Stomach (tissue), 9 donors: ENCODE results near the gene GOLGA3. TPM values are rescaled to one million over a fixed set of nuclear protein-coding genes. Genes with fewer than 3 reads are reported as not detected.

Source experiments
- DNase-seq, 2 donors: peaks; one replicate each; pipeline versions ENCODE4 v3.0.0 to v3.0.0-alpha.2; 2013 to 2019
- H3K27ac ChIP-seq, 5 donors: fragments of 200-600 bp in 4 of 5; sonication (generic) in 4 of 5; one replicate each; pipeline ENCODE4 v1.5.1; 2013 to 2019; ENCODE audit warnings: mild to moderate bottlenecking in 1 of 5, moderate library complexity in 1 of 5
- H3K27me3 ChIP-seq, 3 donors: fragments of 200-600 bp; sonication (generic); one replicate each; pipeline ENCODE4 v1.5.1; 2017 to 2019; ENCODE audit warnings: mixed run types in 1 of 3
- H3K36me3 ChIP-seq, 4 donors: fragments of 200-600 bp; sonication (generic); 1 replicate in 3 of 4; 2 replicates in 1 of 4; pipeline ENCODE4 v1.5.1; 2016 to 2019
- H3K4me1 ChIP-seq, 4 donors: fragments of 200-600 bp; sonication (generic); one replicate each; pipeline ENCODE4 v1.5.1; 2016 to 2019
- H3K4me3 ChIP-seq, 4 donors: fragments of 200-600 bp; sonication (generic) in 3 of 4; one replicate each; pipeline ENCODE4 v1.5.1; 2016 to 2019; ENCODE audit warnings: mild to moderate bottlenecking in 1 of 4
- H3K9me3 ChIP-seq, 4 donors: fragments of 200-600 bp; sonication (generic); one replicate each; pipeline ENCODE4 v1.5.1; 2016 to 2019
- EP300 ChIP-seq: sonication (generic); formaldehyde crosslinking; IDR thresholded peaks from one replicate; pipeline ENCODE4 v1.6.1; 2017; ENCODE audit warnings: antibody characterized with exemption
- POLR2A ChIP-seq, 4 donors: fragments of 450-650 bp; IDR thresholded peaks; one replicate each; pipeline ENCODE4 v1.6.1; 2016; ENCODE audit warnings: antibody characterized with exemption in 4 of 4, control low read depth in 2 of 4, mild to moderate bottlenecking in 1 of 4, moderate library complexity in 1 of 4
- POLR2AphosphoS5 ChIP-seq, 3 donors: sonication (generic); formaldehyde crosslinking; IDR thresholded peaks; one replicate each; pipeline ENCODE4 v1.6.1; 2016; ENCODE audit warnings: antibody characterized with exemption in 3 of 3
- WGBS, 5 donors: extraction: QIAGEN DNeasy Blood & Tissue Kit in 3 of 5; methylation state at CpG; one replicate each; pipeline versions ENCODE4 v1.1.5 to v1.1.7; 2013 to 2018; 5-methylcytosine and 5-hydroxymethylcytosine counted together
- intact Hi-C: fragments of 100-400 bp; cut with DNase I; formaldehyde crosslinking; loops from one replicate; pipeline ENCODE4 v1.15.1; 2023; ENCODE audit warnings: low total_unique reads
- polyA plus RNA-seq, 3 donors: library from polyadenylated mRNA; stranded (reverse); fragments of 200-250 nt; gene quantifications; one replicate each; pipeline ENCODE4 v1.2.3, GENCODE V29; 2013
- total RNA-seq, 5 donors: library from RNA; depleted of rRNA; stranded (reverse); fragments of >200 nt; gene quantifications; one replicate each; pipeline versions ENCODE4 v1.1.0 to v1.2.3, GENCODE V29; 2014 to 2016
- TF ChIP-seq, protein P1 (sequence below), 7 experiments: fragments of 450-650 bp in 4 of 7; fragments of 200-600 bp in 3 of 7; sonication (generic) in 3 of 7; IDR thresholded peaks; one replicate each; pipeline ENCODE4 v1.5.1; 2016 to 2019; ENCODE audit warnings: antibody characterized with exemption in 7 of 7, control low read depth in 2 of 7, mild to moderate bottlenecking in 1 of 7
- donor health status: healthy with polysubstance abuse.
- donor health status: Bipolar disorder and iron deficiency.
- donor health status: healthy.

The GOLGA3 gene
- total and polyA plus RNA-seq, 8 donors, result 8.8 to 204 (median 55.3) TPM

GRCh38 chr12:132774159-132774558 is 54.5 kb downstream of the GOLGA3 start:
- peaks cover 61 to 100% (median 99%) of the 10 kb centered on the region in 4 donors for H3K36me3 ChIP-seq
- TF ChIP-seq, protein P1, sequence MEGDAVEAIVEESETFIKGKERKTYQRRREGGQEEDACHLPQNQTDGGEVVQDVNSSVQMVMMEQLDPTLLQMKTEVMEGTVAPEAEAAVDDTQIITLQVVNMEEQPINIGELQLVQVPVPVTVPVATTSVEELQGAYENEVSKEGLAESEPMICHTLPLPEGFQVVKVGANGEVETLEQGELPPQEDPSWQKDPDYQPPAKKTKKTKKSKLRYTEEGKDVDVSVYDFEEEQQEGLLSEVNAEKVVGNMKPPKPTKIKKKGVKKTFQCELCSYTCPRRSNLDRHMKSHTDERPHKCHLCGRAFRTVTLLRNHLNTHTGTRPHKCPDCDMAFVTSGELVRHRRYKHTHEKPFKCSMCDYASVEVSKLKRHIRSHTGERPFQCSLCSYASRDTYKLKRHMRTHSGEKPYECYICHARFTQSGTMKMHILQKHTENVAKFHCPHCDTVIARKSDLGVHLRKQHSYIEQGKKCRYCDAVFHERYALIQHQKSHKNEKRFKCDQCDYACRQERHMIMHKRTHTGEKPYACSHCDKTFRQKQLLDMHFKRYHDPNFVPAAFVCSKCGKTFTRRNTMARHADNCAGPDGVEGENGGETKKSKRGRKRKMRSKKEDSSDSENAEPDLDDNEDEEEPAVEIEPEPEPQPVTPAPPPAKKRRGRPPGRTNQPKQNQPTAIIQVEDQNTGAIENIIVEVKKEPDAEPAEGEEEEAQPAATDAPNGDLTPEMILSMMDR (IDR thresholded peaks at IDR 0.05), result no peak
- no peak for TF ChIP-seq POLR2A (IDR thresholded peaks at IDR 0.05)
- TF ChIP-seq POLR2AphosphoS5 (IDR thresholded peaks at IDR 0.05), result no peak
- TF ChIP-seq EP300, result no peak
- WGBS, 5 donors, result 84 to 92% (median 89%) methylated on average over 18 of the region's 18 CpGs

DNA sequence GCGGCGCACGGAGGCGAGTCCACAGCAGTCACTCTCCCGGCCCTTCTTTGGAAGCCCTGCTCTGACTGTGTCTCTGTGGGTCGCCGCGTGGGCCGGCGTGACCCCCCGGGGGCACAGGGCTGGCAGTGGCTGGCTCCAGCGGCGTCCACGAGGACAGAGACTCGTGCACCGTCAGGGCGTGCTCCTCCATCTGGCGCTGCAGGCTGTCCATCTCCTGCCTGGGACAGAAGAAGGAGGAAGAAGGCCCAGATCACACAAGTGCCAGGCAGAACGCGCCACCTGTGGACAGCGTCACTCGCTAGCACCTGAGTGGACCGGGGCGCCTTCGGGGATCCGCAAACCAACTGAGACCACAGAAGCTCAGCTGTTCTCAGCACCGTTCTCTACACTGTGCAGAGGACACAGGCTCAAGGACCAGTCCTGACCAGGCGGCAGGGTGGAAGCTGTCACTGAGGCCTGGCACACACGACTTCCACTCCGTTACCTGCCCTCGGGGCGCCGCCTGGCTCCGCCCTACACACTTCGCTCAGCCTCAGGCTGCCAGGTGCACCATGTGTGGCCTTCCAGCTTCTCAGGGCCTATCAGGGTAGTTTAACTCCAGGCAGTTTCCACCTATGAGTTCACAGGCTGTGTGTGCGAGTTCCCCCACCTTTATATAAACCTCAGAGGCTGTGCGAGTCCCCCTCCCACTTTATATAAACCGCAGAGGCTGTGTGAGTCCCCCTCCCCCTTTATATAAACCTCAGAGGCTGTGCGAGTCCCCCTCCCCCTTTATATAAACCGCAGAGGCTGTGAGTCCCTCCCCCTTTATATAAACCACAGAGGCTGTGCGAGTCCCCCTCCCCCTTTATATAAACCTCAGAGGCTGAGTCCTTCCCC is 55.4 kb downstream of the GOLGA3 start:
- Histone ChIP-seq H3K4me1 (peaks cover 7 to 23% (median 8%) of the 10 kb centered on the region in 4 donors), H3K27me3 (no peaks in the 10 kb centered on the region), H3K36me3 (peaks cover 54 to 94% (median 92%) of the 10 kb centered on the region in 4 donors), H3K9me3 (no peaks in the 10 kb centered on the region), H3K27ac (no peak overlapping the region), H3K4me3 (no peak overlapping the region)
- no peak for TF ChIP-seq POLR2A (IDR thresholded peaks at IDR 0.05)
- no peak for TF ChIP-seq EP300
- TF ChIP-seq POLR2AphosphoS5 (IDR thresholded peaks at IDR 0.05), result no peak
- TF ChIP-seq, protein P1 (IDR thresholded peaks at IDR 0.05), result no peak
- intact Hi-C loops, result no loop called here
- no peak for DNase-seq
- 81 to 92% (median 88%) methylated on average over 30 to 41 of the region's 41 CpGs for WGBS, 5 donors

More at GRCh38 chr12:132774159-132774558, 54.5 kb downstream of the GOLGA3 start:
- H3K27me3 ChIP-seq, result no peaks in the 10 kb centered on the region
- H3K9me3 ChIP-seq, result no peaks in the 10 kb centered on the region
- H3K27ac ChIP-seq, result no peak overlapping the region
- H3K4me1 ChIP-seq, result peaks cover 0 to 15% (median 4%) of the 10 kb centered on the region in 4 donors
- intact Hi-C loops, result no loop called here
- H3K4me3 ChIP-seq, result no peak overlapping the region
- no peak for DNase-seq

DNA sequence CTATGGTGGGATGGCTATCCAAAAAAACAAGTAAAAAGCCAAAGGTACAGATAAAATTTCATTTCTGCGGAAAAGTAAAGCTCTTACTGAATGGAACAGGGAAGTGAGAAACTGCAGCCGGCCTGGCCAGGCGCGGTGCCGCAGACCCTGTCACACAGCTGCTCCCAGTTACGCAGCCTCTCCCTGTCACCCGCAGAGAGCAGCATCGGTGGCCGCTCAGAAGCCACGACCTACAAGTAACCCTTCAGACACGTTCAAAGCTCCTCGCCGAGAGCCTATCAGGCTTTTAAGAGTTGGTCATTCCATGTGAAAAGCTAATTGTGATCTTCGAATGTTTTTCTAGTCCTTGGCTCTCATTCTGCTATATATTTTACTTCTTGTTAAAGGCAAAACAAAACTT is 56.1 kb downstream of the GOLGA3 start:
- Histone ChIP-seq H3K9me3 (no peaks in the 10 kb centered on the region), H3K27ac (peak overlapping the region in 1 of 5 donors; percentile 8), H3K36me3 (peaks cover 49 to 87% (median 85%) of the 10 kb centered on the region in 4 donors), H3K4me1 (peaks cover 7 to 30% (median 10%) of the 10 kb centered on the region in 4 donors), H3K27me3 (no peaks in the 10 kb centered on the region), H3K4me3 (no peak overlapping the region)
- WGBS, 5 donors, result 81 to 89% (median 86%) methylated on average over 14 of the region's 14 CpGs
- TF ChIP-seq POLR2A (IDR thresholded peaks at IDR 0.05), result no peak
- TF ChIP-seq, protein P1 (IDR thresholded peaks at IDR 0.05), result no peak
- TF ChIP-seq EP300, result no peak
- TF ChIP-seq POLR2AphosphoS5 (IDR thresholded peaks at IDR 0.05), result no peak
- intact Hi-C loops, result no loop called here
- DNase-seq, result peak; percentile 34 to 37

DNA sequence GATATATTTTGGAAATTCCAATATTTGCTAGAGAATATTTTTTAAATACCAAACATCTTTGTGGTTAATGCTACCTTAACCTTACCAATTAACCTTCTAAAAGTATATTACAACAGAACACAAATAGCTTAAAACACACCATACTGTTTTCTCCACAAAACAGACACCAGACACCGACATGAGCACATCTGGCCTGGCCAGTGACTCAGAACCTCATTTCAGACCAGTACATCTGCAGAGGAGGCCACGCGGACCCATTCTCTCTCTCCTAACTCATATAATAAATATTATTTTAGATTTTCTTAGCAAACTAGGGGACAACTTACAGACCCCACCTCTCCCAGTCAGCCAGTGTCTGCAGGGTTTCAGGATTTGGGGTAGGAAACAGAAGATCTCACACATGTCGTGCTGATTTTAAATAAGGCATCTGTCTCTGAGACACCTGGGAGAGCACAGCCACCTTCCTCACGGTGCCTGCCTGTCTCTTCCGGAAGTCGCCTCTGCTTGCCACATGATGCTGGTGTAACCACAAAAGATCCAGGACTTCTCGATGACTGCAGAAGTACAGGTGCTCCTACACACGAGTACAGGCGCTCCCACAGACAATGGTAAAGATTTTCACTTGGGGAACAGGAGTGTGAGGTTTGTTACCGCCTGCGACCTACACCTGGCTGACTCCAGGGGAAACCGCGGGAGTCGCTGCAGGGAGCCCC is 57.4 kb downstream of the GOLGA3 start:
- 75 to 90% (median 86%) methylated on average over 15 of the region's 15 CpGs for WGBS, 5 donors
- peak in 1 of 2 donors; percentile 34 for DNase-seq
- H3K27me3 ChIP-seq, result no peaks in the 10 kb centered on the region
- H3K4me1 ChIP-seq, result peaks cover 7 to 35% (median 12%) of the 10 kb centered on the region in 4 donors
- TF ChIP-seq EP300 (no peak), POLR2A (IDR thresholded peaks at IDR 0.05) (no peak), POLR2AphosphoS5 (IDR thresholded peaks at IDR 0.05) (no peak)
- TF ChIP-seq, protein P1 (IDR thresholded peaks at IDR 0.05), result no peak
- intact Hi-C loops, result no loop called here
- H3K27ac ChIP-seq, result peak overlapping the region in 2 of 5 donors; percentile 8 to 70
- H3K4me3 ChIP-seq, result no peak overlapping the region
- H3K36me3 ChIP-seq, result peaks cover 39 to 74% (median 72%) of the 10 kb centered on the region in 4 donors
- no peaks in the 10 kb centered on the region for H3K9me3 ChIP-seq
